Measurements from ENCODE around the gene OR1I1. TPM values are rescaled to one million over a fixed set of nuclear protein-coding genes. Genes with fewer than 3 reads are reported as not detected.

Gene OR1I1
- total RNA-seq, 1 donor from 2014 or later: not detected

DNA sequence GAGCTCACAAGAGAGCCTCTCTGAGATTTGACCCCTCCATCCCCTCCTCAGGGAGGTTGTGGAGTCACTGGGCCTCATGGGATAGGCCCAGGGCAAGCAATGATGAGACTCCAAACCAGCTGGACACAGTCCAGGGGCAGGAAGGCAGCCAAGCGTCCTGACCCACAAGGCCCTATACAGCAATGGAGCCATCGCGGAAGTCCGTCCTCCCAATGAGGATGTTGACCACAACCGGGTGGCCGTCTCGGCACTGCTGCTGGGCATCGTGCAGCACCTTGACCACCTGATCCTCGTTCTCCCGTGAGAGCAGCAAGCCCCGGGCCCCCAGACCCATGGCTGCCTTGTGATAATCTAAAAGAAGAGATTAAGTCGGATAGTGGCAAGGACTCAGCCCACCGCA, 33.1 kb downstream of the OR1I1 start:
- TF ChIP-seq CTCF (conservative IDR thresholded peaks at IDR 0.05): no peak
- Mint-ChIP-seq H3K36me3 (ENCODE audit: low read depth) (peaks cover 25% of the 10 kb centered on the region), H3K27me3 (ENCODE audit: low read depth) (no peaks in the 10 kb centered on the region), H3K9me3 (no peaks in the 10 kb centered on the region), H3K4me1 (no peaks in the 10 kb centered on the region), H3K4me3 (peak overlapping the region; percentile 12), H3K27ac (ENCODE audit: unreplicated experiment) (no peak overlapping the region)
- DNase-seq (ENCODE audit: low read depth, low spot score): no peak

- no peaks in the 10 kb centered on the region for H3K4me1 Mint-ChIP-seq
- no peak overlapping the region for H3K4me3 Mint-ChIP-seq
- DNase-seq (ENCODE audit: low read depth, low spot score): no peak
- peaks cover 28% of the 10 kb centered on the region for H3K36me3 Mint-ChIP-seq (ENCODE audit: low read depth)
- TF ChIP-seq CTCF (conservative IDR thresholded peaks at IDR 0.05): no peak
- H3K9me3 Mint-ChIP-seq: no peaks in the 10 kb centered on the region
- no peaks in the 10 kb centered on the region for H3K27me3 Mint-ChIP-seq (ENCODE audit: low read depth)
- no peak overlapping the region for H3K27ac Mint-ChIP-seq (ENCODE audit: unreplicated experiment)
These were observed 34.0 kb downstream of the OR1I1 start for GRCh38 chr19:15115762-15116615.

DNA sequence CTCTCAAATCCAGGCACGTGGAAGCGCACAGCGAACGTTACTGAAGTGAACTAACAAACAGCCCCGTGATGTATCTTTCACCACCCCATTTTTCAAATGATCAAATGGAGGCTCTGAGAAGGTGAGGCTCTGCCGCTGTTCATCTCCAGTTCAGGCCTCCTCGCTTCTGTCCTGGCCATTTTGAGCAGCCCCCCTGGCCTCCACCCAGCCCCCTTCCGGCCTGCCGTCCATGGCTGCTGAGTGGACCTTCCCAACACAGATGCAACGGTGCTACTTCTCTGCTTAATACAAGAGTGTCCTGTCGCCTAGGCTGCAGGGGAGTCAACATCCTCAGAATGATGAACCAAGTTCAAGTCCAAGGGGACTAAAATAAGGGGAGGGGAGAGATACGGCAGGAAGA, 34.8 kb downstream of the OR1I1 start:
- Mint-ChIP-seq H3K27ac (ENCODE audit: unreplicated experiment) (no peak overlapping the region), H3K27me3 (ENCODE audit: low read depth) (no peaks in the 10 kb centered on the region), H3K9me3 (no peaks in the 10 kb centered on the region), H3K4me1 (no peaks in the 10 kb centered on the region), H3K4me3 (peak overlapping the region; percentile 27), H3K36me3 (ENCODE audit: low read depth) (peaks cover 28% of the 10 kb centered on the region)
- no peak for TF ChIP-seq CTCF (conservative IDR thresholded peaks at IDR 0.05)
- DNase-seq (ENCODE audit: low read depth, low spot score): no peak

- no peak for TF ChIP-seq CTCF (conservative IDR thresholded peaks at IDR 0.05)
- H3K27me3 Mint-ChIP-seq (ENCODE audit: low read depth): no peaks in the 10 kb centered on the region
- peaks cover 18% of the 10 kb centered on the region for H3K36me3 Mint-ChIP-seq (ENCODE audit: low read depth)
- H3K4me1 Mint-ChIP-seq: no peaks in the 10 kb centered on the region
- no peak for DNase-seq (ENCODE audit: low read depth, low spot score)
- H3K27ac Mint-ChIP-seq (ENCODE audit: unreplicated experiment): no peak overlapping the region
- peak overlapping the region; percentile 10 for H3K4me3 Mint-ChIP-seq
- H3K9me3 Mint-ChIP-seq: no peaks in the 10 kb centered on the region
These were observed 36.2 kb downstream of the OR1I1 start for GRCh38 chr19:15118248-15118647.

DNA sequence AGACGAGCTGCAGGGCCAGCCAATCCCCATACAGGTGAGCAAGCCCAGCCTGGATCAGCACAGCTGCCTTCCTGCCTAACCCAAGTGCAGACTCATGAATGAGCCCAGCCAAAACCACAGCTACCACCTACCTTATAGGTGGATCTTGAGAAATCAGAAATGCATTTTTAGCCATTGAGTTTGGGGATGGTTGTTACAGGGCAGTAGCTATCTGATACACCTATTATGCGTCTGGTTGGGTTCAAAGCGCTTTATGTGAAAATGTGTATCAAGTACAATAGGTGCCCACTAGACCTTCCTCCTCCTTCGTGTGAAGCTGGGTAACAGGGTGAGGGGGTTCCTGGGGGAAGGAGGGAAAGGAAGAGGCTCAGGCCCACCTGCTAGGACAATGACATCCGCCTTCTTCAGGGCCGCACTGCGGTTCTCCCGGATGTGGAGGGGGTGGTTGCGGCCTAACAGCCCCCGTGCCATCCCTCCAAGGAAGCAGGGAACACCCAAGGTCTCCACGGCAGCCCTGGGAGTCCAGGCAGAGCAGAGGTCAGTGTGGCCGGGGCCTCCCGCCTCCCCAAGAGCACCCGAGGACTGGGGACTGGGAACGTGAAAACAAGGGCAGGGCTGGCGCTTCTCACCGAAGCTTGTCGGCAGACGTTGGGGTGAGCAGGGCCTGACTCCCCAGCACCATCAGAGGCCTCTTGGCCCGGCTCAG, 36.9 kb downstream of the OR1I1 start:
- H3K4me3 Mint-ChIP-seq: peak overlapping the region; percentile 10
- DNase-seq (ENCODE audit: low read depth, low spot score): no peak

More for the DNA sequence above, 36.9 kb downstream of the OR1I1 start:
- no peaks in the 10 kb centered on the region for H3K27me3 Mint-ChIP-seq (ENCODE audit: low read depth)
- H3K9me3 Mint-ChIP-seq: no peaks in the 10 kb centered on the region
- no peak overlapping the region for H3K27ac Mint-ChIP-seq (ENCODE audit: unreplicated experiment)
- peaks cover 2% of the 10 kb centered on the region for H3K4me1 Mint-ChIP-seq
- no peak for TF ChIP-seq CTCF (conservative IDR thresholded peaks at IDR 0.05)
- peaks cover 17% of the 10 kb centered on the region for H3K36me3 Mint-ChIP-seq (ENCODE audit: low read depth)

Data from neural crest cell (in vitro differentiated cells).